GM12878 (cell line): Measurements from ENCODE around the gene ANXA3. TPM values are rescaled to one million over a fixed set of nuclear protein-coding genes. Genes with fewer than 3 reads are reported as not detected.

ENCODE experiments used
- ATAC-seq: fragments of 200-7000 bp; cut with Tn5 transposase; 3 replicates; pipeline ENCODE4 v1.9.1; 2020; ENCODE audit warnings: mild to moderate bottlenecking, moderate library complexity
- BruUV-seq: library from RNA; stranded (reverse); fragments of 400-500 nt; replicated peaks from 2 replicates; lab custom pipeline; 2021; lab: Mats Ljungman, UMichigan
- CTCF ChIA-PET: fragments of 300-600 bp; sonication (Branson Sonifier 250); formaldehyde crosslinking; extraction: SDS; loops from one replicate; lab custom pipeline; 2021; ENCODE audit warnings: inconsistent platforms; lab: Yijun Ruan, JAX
- POLR2A ChIA-PET: fragments of 350-600 bp; formaldehyde crosslinking; extraction: SDS; loops from one replicate; lab custom pipeline; 2021; ENCODE audit warnings: inconsistent platforms; lab: Charles Lee
- RAD21 ChIA-PET: fragments of 300-600 bp; sonication (Branson Sonifier 250); formaldehyde crosslinking; loops from one replicate; lab custom pipeline; 2023; ENCODE audit warnings: antibody characterized with exemption; ENCODE audit not compliant: unreplicated experiment; lab: Charles Lee
- SMC1A ChIA-PET: fragments of 300-600 bp; sonication (Branson Sonifier 250); formaldehyde crosslinking; loops from one replicate; lab custom pipeline; 2023; ENCODE audit not compliant: unreplicated experiment, uncharacterized antibody; lab: Charles Lee
- DNase-seq: peaks from one replicate; pipeline ENCODE4 v3.0.0-alpha.2; 2011; ENCODE audit warnings: low read depth, low spot score
- FAIRE-seq: peaks from 3 replicates; lab custom pipeline; 2011; peaks lifted over from hg19 to GRCh38; lab: Jason Lieb, UNC
- H2AFZ ChIP-seq: 2 replicates; pipeline ENCODE4 v1.6.0; 2011; ENCODE audit warnings: low read depth, low read length, control low read depth; ENCODE audit not compliant: control insufficient read depth
- H3K27ac ChIP-seq: 2 replicates; pipeline ENCODE4 v1.5.1; 2011; ENCODE audit warnings: control low read depth; ENCODE audit not compliant: control insufficient read depth, insufficient read depth
- H3K27me3 ChIP-seq, 2 experiments: replicated peaks in 1 of 2; 2 replicates each; pipeline versions ENCODE4 v1.6.0 to v1.6.1; 2011; ENCODE audit warnings: low read length in 1 of 2; ENCODE audit not compliant: control insufficient read depth in 2 of 2, insufficient read depth in 2 of 2
- H3K36me3 ChIP-seq, 2 experiments: 2 replicates each; pipeline ENCODE4 v1.5.1; 2011; ENCODE audit warnings: low read length in 1 of 2; ENCODE audit not compliant: control insufficient read depth in 2 of 2, insufficient read depth in 2 of 2
- H3K4me1 ChIP-seq: 2 replicates; pipeline ENCODE4 v1.6.1; 2011; ENCODE audit warnings: mild to moderate bottlenecking, low read length, moderate library complexity, mixed read lengths; ENCODE audit not compliant: control insufficient read depth, insufficient read depth
- H3K4me2 ChIP-seq: 2 replicates; pipeline ENCODE4 v1.6.0; 2011; ENCODE audit warnings: control low read depth; ENCODE audit not compliant: control insufficient read depth, insufficient read depth
- H3K4me3 ChIP-seq: fragments of 200-600 bp; sonication (generic); 2 replicates; pipeline ENCODE4 v1.5.1; 2016
- H3K79me2 ChIP-seq: 2 replicates; pipeline ENCODE4 v1.6.0; 2011; ENCODE audit warnings: low read length; ENCODE audit not compliant: control insufficient read depth, insufficient read depth
- H3K9ac ChIP-seq: 2 replicates; pipeline ENCODE4 v1.8.0; 2011; ENCODE audit warnings: low read length, control low read depth, mixed read lengths; ENCODE audit not compliant: control insufficient read depth, insufficient read depth
- H3K9me3 ChIP-seq: replicated peaks from 3 replicates; pipeline ENCODE4 v1.5.1; 2011; ENCODE audit warnings: mild to moderate bottlenecking, low read length; ENCODE audit not compliant: control insufficient read depth, insufficient read depth
- H4K20me1 ChIP-seq: 2 replicates; pipeline ENCODE4 v1.6.0; 2011; ENCODE audit not compliant: control insufficient read depth, insufficient read depth
- BCL3 ChIP-seq: IDR thresholded peaks from 2 replicates; pipeline ENCODE4 v1.6.1; 2011; ENCODE audit warnings: borderline replicate concordance, low read depth, mild to moderate bottlenecking, moderate library complexity, low read length; ENCODE audit not compliant: insufficient read depth, poor library complexity, severe bottlenecking
- BRCA1 ChIP-seq: IDR thresholded peaks from 2 replicates; pipeline ENCODE4 v1.6.1; 2011; ENCODE audit warnings: low read depth, low read length, improper control_type of control experiment
- CBX5 ChIP-seq: sonication (generic); IDR thresholded peaks from 2 replicates; pipeline ENCODE4 v1.6.1; 2016; ENCODE audit warnings: low read depth, moderate library complexity, mild to moderate bottlenecking, inconsistent platforms
- EGR1 ChIP-seq, 2 experiments: IDR thresholded peaks; 1 replicate in 1 of 2; 2 replicates in 1 of 2; pipeline ENCODE4 v1.6.1; 2011 to 2012; ENCODE audit warnings: low read depth in 2 of 2, low read length in 2 of 2, borderline replicate concordance in 1 of 2, mild to moderate bottlenecking in 1 of 2, moderate library complexity in 1 of 2
- HDAC2 ChIP-seq: fragments of 200-600 bp; sonication (generic); IDR thresholded peaks from 2 replicates; pipeline ENCODE4 v1.6.1; 2017
- HDGF ChIP-seq: fragments of 450-650 bp; IDR thresholded peaks from 2 replicates; pipeline ENCODE4 v1.6.1; 2016; ENCODE audit warnings: antibody characterized with exemption
- MYC ChIP-seq: IDR thresholded peaks from 2 replicates; pipeline ENCODE4 v1.6.1; 2011; ENCODE audit warnings: mild to moderate bottlenecking, low read length, moderate library complexity, inconsistent platforms; ENCODE audit not compliant: insufficient read depth, insufficient replicate concordance, insufficient read length, severe bottlenecking
- NBN ChIP-seq: fragments of 450-650 bp; IDR thresholded peaks from 2 replicates; pipeline ENCODE4 v1.6.1; 2016
- RELA ChIP-seq: fragments of 450-650 bp; IDR thresholded peaks from 2 replicates; pipeline ENCODE4 v1.8.0; 2014; ENCODE audit warnings: borderline replicate concordance; ENCODE audit not compliant: partially characterized antibody
- RFX5 ChIP-seq: IDR thresholded peaks from 2 replicates; pipeline ENCODE4 v1.6.1; 2011; ENCODE audit warnings: low read depth, low read length, improper control_type of control experiment
- SMAD1 ChIP-seq: fragments of 450-650 bp; IDR thresholded peaks from 2 replicates; pipeline ENCODE4 v1.6.1; 2018; ENCODE audit warnings: mild to moderate bottlenecking, low read depth; ENCODE audit not compliant: partially characterized antibody
- SMAD5 ChIP-seq: IDR thresholded peaks from 2 replicates; pipeline ENCODE4 v1.6.1; 2016; ENCODE audit warnings: antibody characterized with exemption, low read depth
- USF2 ChIP-seq: IDR thresholded peaks from 2 replicates; pipeline ENCODE4 v1.6.1; 2011; ENCODE audit warnings: low read depth, low read length, improper control_type of control experiment, borderline replicate concordance
- ZNF274 ChIP-seq: IDR thresholded peaks from one replicate; pipeline ENCODE4 v1.8.0; 2011; ENCODE audit not compliant: insufficient read length, insufficient read depth
- WGBS: methylation state at CpG from one replicate; pipeline ENCODE4 v1.1.6; 2016; ENCODE audit warnings: low lambda C conversion rate; ENCODE audit not compliant: insufficient replicate concordance, insufficient coverage; ENCODE audit errors: missing lambda C conversion rate; 5-methylcytosine and 5-hydroxymethylcytosine counted together
- in situ Hi-C: fragments of 300-500 bp; cut with MboI; formaldehyde crosslinking; loops from 9 replicates; pipeline ENCODE4 v1.14.3; 2018; ENCODE audit warnings: mixed read lengths
- intact Hi-C: fragments of 100-400 bp; cut with micrococcal nuclease; formaldehyde crosslinking; loops from one replicate; pipeline ENCODE4 v1.14.2; 2022; ENCODE audit not compliant: unreplicated experiment
- polyA plus RNA-seq, 11 experiments: library from polyadenylated mRNA; depleted of rRNA in 4 of 11; unstranded in 6 of 11; stranded (reverse) in 5 of 11; fragments of >200 nt; fragmentation: Nextera tagmentation in 4 of 11; fragmentation: Illumina TruSeq in 1 of 11; extraction: Ambion mirVana in 4 of 11; extraction: Trizol in 1 of 11; gene quantifications; 1 replicate in 1 of 11; 2 replicates in 10 of 11; pipeline versions ENCODE4 v1.2.1 to v1.2.3, GENCODE V29; 2011 to 2016; ENCODE audit warnings: inconsistent platforms in 2 of 11, missing spikeins in 2 of 11, low read depth in 1 of 11
- total RNA-seq, 4 experiments: library from RNA; depleted of rRNA in 3 of 4; stranded (reverse); fragments of >200 nt in 3 of 4; fragmentation: Illumina TruSeq in 1 of 4; extraction: Trizol in 1 of 4; gene quantifications; 2 replicates each; pipeline versions ENCODE4 v1.2.1 to v1.2.3, GENCODE V29; 2013 to 2021

Gene ANXA3
- total and polyA plus RNA-seq, 10 of the 15 experiments (the other 5 are each of a cell fraction or from before 2014, with no cell fraction given), result 0.28 to 14.7 (median 0.91) TPM

- intact Hi-C loops, result no loop called here
- in situ Hi-C loops, result no loop called here
- no peaks in the 10 kb centered on the region for H3K36me3 ChIP-seq
- SMC1A ChIA-PET, result interaction anchor here (0.7 to 15.9 kb wide), 17 partner anchors 15 to 256 kb away, joined by 3 to 379 read pairs (median 9); partner anchors contain the start of gene BMP2K
- no peak for FAIRE-seq
- no peaks in the 10 kb centered on the region for H3K9me3 ChIP-seq
- no peak overlapping the region for H3K4me3 ChIP-seq
- no peak overlapping the region for H3K27ac ChIP-seq
- RAD21 ChIA-PET, result interaction anchor here (0.8 to 11.3 kb wide), 11 partner anchors 15 to 653 kb away, joined by 3 to 265 read pairs (median 4); no protein-coding TSS in a partner anchor
- no TSS peak for BruUV-seq
- TF ChIP-seq EGR1 (IDR thresholded peaks at IDR 0.05; ENCODE audit: borderline replicate concordance in 1 of 2, low read depth in 2 of 2, low read length in 2 of 2) (no peak), HDAC2 (no peak), SMAD5 (no peak), HDGF (no peak), NBN (no peak), USF2 (no peak), RELA (no peak), CBX5 (no peak), RFX5 (no peak), MYC (no peak), SMAD1 (no peak), ZNF274 (no peak), BRCA1 (no peak), BCL3 (no peak)
- TF ChIP-seq, all 136 proteins: peak for 0
- H3K79me2 ChIP-seq, result no peaks in the 10 kb centered on the region
- no peak overlapping the region for H3K9ac ChIP-seq
- ChIA-PET POLR2A (interaction anchor here (0.6 to 9.2 kb wide), 5 partner anchors 10 to 1622 kb away, joined by 3 to 106 read pairs (median 6); no protein-coding TSS in a partner anchor), CTCF (interaction anchor here (0.6 to 10.4 kb wide), 10 partner anchors 10 to 255 kb away, joined by 3 to 160 read pairs (median 4); no protein-coding TSS in a partner anchor)
- no peak for DNase-seq
- ATAC-seq, result no peak
- no peak overlapping the region for H3K4me2 ChIP-seq
- H2AFZ ChIP-seq, result no peak overlapping the region
- H4K20me1 ChIP-seq, result no peaks in the 10 kb centered on the region
- H3K27me3 ChIP-seq, result no peaks in the 10 kb centered on the region
- peaks cover 31% of the 10 kb centered on the region for H3K4me1 ChIP-seq
- WGBS, result 84% methylated on average over 7 of the region's 7 CpGs
Measured at GRCh38 chr4:78616046-78616498, 64.5 kb downstream of the ANXA3 start.
